HG02885 (cell line): ENCODE data around the gene MIAT.

Experiments
- ATAC-seq: cut with Tn5 transposase; IDR thresholded peaks from one replicate; pipeline ENCODE4 v1.9.1; 2021; ENCODE audit warnings: mild to moderate bottlenecking; ENCODE audit not compliant: unreplicated experiment, poor library complexity

The MIAT gene

GRCh38 chr22:26629988-26630761 is 27.2 kb upstream of the MIAT start:
- no peak for ATAC-seq

GRCh38 chr22:26631282-26631681 is 26.1 kb upstream of the MIAT start:
- ATAC-seq = no peak

- ATAC-seq = no peak
These were observed 24.8 kb upstream of the MIAT start for GRCh38 chr22:26632422-26633155.

- ATAC-seq = no peak
These were observed 23.2 kb upstream of the MIAT start for GRCh38 chr22:26634189-26634588.

- no peak for ATAC-seq
These were observed 22.3 kb upstream of the MIAT start for GRCh38 chr22:26635117-26635516.

- ATAC-seq = no peak
These were observed 21.1 kb upstream of the MIAT start for GRCh38 chr22:26636296-26636695.

GRCh38 chr22:26642465-26643417 is 14.6 kb upstream of the MIAT start:
- ATAC-seq = peak; percentile 40

GRCh38 chr22:26643418-26644100 is 13.8 kb upstream of the MIAT start:
- ATAC-seq = no peak

GRCh38 chr22:26646158-26646557 is 11.2 kb upstream of the MIAT start:
- no peak for ATAC-seq

GRCh38 chr22:26648011-26648497 is 9.3 kb upstream of the MIAT start:
- ATAC-seq = no peak

- ATAC-seq = no peak
These were observed 8.6 kb upstream of the MIAT start for GRCh38 chr22:26648528-26649388.

- ATAC-seq = no peak
These were observed 6.5 kb upstream of the MIAT start for GRCh38 chr22:26650722-26651421.

- ATAC-seq = no peak
These were observed 5.6 kb upstream of the MIAT start for GRCh38 chr22:26651815-26652214.

- ATAC-seq = no peak
These were observed 773 bp downstream of the MIAT start for GRCh38 chr22:26658161-26658560.

GRCh38 chr22:26658671-26659478 is 1.5 kb downstream of the MIAT start:
- peak; percentile 72 for ATAC-seq

- ATAC-seq = no peak
These were observed 3.0 kb downstream of the MIAT start for GRCh38 chr22:26660356-26660755.

GRCh38 chr22:26660961-26661578 is 3.7 kb downstream of the MIAT start:
- no peak for ATAC-seq
